GM23248 (cell line): ENCODE data around the gene DOK7. TPM values are rescaled to one million over a fixed set of nuclear protein-coding genes. Genes with fewer than 3 reads are reported as not detected.

Experiments
- DNase-seq: peaks from one replicate; pipeline ENCODE4 v3.0.0-alpha.2; 2015
- H2AFZ ChIP-seq: fragments of 200-600 bp; sonication (generic); 2 replicates; pipeline ENCODE4 v1.6.1; 2016; ENCODE audit warnings: antibody characterized with exemption
- H3F3A ChIP-seq: fragments of 200-600 bp; sonication (generic); 2 replicates; pipeline ENCODE4 v1.6.1; 2016; ENCODE audit warnings: mild to moderate bottlenecking, antibody characterized with exemption, mixed run types; ENCODE audit not compliant: insufficient read depth
- H3K27ac ChIP-seq: fragments of 200-600 bp; sonication (generic); 2 replicates; pipeline ENCODE4 v1.5.1; 2016; ENCODE audit warnings: mild to moderate bottlenecking
- H3K27me3 ChIP-seq: fragments of 200-600 bp; sonication (generic); replicated peaks from 2 replicates; pipeline ENCODE4 v1.6.1; 2016; ENCODE audit warnings: mild to moderate bottlenecking; ENCODE audit not compliant: insufficient read depth
- H3K36me3 ChIP-seq: fragments of 200-600 bp; sonication (generic); 2 replicates; pipeline ENCODE4 v1.6.1; 2016; ENCODE audit warnings: low read depth, mild to moderate bottlenecking
- H3K4me1 ChIP-seq: fragments of 200-600 bp; sonication (generic); 2 replicates; pipeline ENCODE4 v1.6.1; 2016; ENCODE audit warnings: mild to moderate bottlenecking; ENCODE audit not compliant: insufficient read depth
- H3K4me2 ChIP-seq: fragments of 200-600 bp; sonication (generic); one replicate; pipeline ENCODE4 v1.6.1; 2016; ENCODE audit warnings: mild to moderate bottlenecking; ENCODE audit not compliant: unreplicated experiment
- H3K4me3 ChIP-seq: fragments of 200-600 bp; sonication (generic); 2 replicates; pipeline ENCODE4 v1.5.1; 2016; ENCODE audit warnings: mild to moderate bottlenecking
- H3K79me2 ChIP-seq: fragments of 200-600 bp; sonication (generic); 2 replicates; pipeline ENCODE4 v1.6.1; 2016; ENCODE audit warnings: mild to moderate bottlenecking; ENCODE audit not compliant: insufficient read depth
- H3K9ac ChIP-seq: fragments of 200-600 bp; sonication (generic); 2 replicates; pipeline ENCODE4 v1.6.1; 2016; ENCODE audit warnings: mild to moderate bottlenecking
- H3K9me2 ChIP-seq: fragments of 200-600 bp; sonication (generic); 2 replicates; pipeline ENCODE4 v1.6.1; 2016; ENCODE audit warnings: mixed run types, mild to moderate bottlenecking, moderate library complexity; ENCODE audit not compliant: insufficient read depth
- H3K9me3 ChIP-seq: fragments of 200-600 bp; sonication (generic); one replicate; pipeline ENCODE4 v1.6.1; 2017; ENCODE audit warnings: low read depth
- H4K20me1 ChIP-seq: fragments of 200-600 bp; sonication (generic); 2 replicates; pipeline ENCODE4 v1.6.0; 2016; ENCODE audit not compliant: insufficient read depth
- EZH2 ChIP-seq: fragments of 200-600 bp; sonication (generic); IDR thresholded peaks from 2 replicates; pipeline ENCODE4 v1.6.1; 2018; ENCODE audit warnings: antibody characterized with exemption, mild to moderate bottlenecking; ENCODE audit not compliant: insufficient read depth, poor library complexity, severe bottlenecking
- EZH2phosphoT487 ChIP-seq: fragments of 200-600 bp; sonication (generic); IDR thresholded peaks from 2 replicates; pipeline ENCODE4 v1.6.1; 2018; ENCODE audit warnings: antibody characterized with exemption, moderate library complexity, mild to moderate bottlenecking, low read depth; ENCODE audit not compliant: insufficient read depth
- WGBS, 2 experiments: methylation state at CpG; one replicate each; pipeline ENCODE4 v1.1.6; 2015 to 2017; ENCODE audit warnings: low lambda C conversion rate in 2 of 2, low coverage in 1 of 2; ENCODE audit errors: missing lambda C conversion rate in 2 of 2; 5-methylcytosine and 5-hydroxymethylcytosine counted together
- in situ Hi-C: fragments of 300-500 bp; cut with MboI; formaldehyde crosslinking; loops from 2 replicates; pipeline ENCODE4 v1.15.0; 2020
- polyA plus RNA-seq: library from polyadenylated mRNA; unstranded; fragments of >200 nt; fragmentation: Nextera tagmentation; extraction: Ambion mirVana; gene quantifications from 2 replicates; pipeline ENCODE4 v1.2.1, GENCODE V29; 2016
- total RNA-seq: library from RNA; depleted of rRNA; stranded (reverse); fragments of >200 nt; shearing (Covaris generic); gene quantifications from 2 replicates; pipeline ENCODE4 v1.2.3, GENCODE V29; 2014

The DOK7 gene
- total and polyA plus RNA-seq, 2 experiments from 2014 or later, result not detected

DNA sequence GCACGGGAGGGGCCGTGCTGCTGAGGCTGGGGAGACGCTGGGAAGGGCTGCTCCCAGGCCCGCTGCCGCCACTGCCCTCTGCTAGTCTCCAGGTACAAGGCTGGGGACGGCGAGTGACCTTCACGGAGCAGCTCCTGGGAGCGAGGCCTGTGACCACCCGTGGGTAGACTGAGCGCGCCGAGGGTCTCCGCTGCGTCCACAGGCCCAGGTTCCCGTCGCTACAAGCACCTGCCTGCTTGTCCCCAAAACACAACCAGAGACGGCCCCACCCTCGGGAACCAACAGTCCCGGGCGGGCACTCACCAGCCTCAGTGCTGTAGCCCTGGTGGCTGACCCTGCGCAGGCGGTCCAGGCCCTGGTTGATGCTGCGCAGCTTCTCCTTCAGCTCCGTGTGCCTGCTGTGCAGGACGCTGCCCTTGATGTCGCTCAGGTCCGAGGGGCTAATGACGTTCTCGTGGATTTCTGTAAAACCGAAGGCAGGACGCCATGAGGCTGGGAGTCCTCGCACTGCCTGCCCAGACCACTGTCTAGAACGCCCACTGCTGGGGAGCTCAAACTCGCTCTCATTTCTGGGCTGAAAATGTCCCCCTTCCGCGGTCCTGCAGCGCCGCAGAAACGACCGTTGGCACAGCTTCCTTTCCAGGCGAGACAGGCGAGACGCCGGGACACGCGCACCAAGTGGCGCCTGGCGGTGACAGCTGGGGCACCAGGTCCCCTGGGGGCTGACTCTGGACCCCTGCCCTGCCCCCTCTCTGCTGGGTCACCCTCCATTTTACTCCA lies 54.8 kb downstream of the DOK7 start:
- H4K20me1 ChIP-seq, result no peaks in the 10 kb centered on the region
- TF ChIP-seq EZH2phosphoT487 (no peak), EZH2 (no peak)
- no peak overlapping the region for H3K27ac ChIP-seq
- H3K9me2 ChIP-seq, result no peaks in the 10 kb centered on the region
- H2AFZ ChIP-seq, result no peak overlapping the region
- H3K27me3 ChIP-seq, result no peaks in the 10 kb centered on the region
- no peaks in the 10 kb centered on the region; the same call in 1 of the 2 replicates for H3K36me3 ChIP-seq
- no peak overlapping the region for H3K4me2 ChIP-seq
- no peak overlapping the region for H3K4me3 ChIP-seq
- DNase-seq, result no peak
- no peaks in the 10 kb centered on the region for H3K79me2 ChIP-seq
- in situ Hi-C loops, result no loop called here
- H3K9ac ChIP-seq, result no peak overlapping the region
- H3F3A ChIP-seq, result no peaks in the 10 kb centered on the region
- no peaks in the 10 kb centered on the region for H3K9me3 ChIP-seq
- WGBS, 2 experiments, result 92 to 94% methylated on average over 36 to 48 of the region's 49 CpGs
- no peaks in the 10 kb centered on the region for H3K4me1 ChIP-seq

DNA sequence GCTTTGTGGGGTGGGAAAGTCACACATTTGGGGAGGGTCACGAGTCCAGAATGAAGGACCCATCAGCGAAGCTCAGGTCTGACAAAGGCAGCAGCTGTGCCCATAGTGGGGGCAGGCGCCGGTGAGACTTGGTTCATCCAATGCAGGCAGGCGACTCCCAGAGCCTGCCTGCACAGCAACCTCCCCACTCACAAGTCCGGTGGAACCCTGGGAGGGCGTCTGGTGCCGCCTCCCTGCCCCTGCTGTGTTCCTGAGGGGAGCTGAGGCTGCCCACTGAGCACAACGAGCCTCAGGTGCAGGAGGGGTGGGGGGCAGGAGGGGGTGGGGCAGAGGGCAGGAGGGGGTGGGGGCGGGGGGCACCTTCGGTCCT lies 55.4 kb downstream of the DOK7 start:
- Histone ChIP-seq H4K20me1 (no peaks in the 10 kb centered on the region), H3K27me3 (no peaks in the 10 kb centered on the region), H3K9me3 (no peaks in the 10 kb centered on the region), H3K9me2 (no peaks in the 10 kb centered on the region), H3F3A (no peaks in the 10 kb centered on the region), H3K36me3 (no peaks in the 10 kb centered on the region; the same call in 1 of the 2 replicates), H3K4me3 (no peak overlapping the region), H3K4me2 (no peak overlapping the region), H3K79me2 (no peaks in the 10 kb centered on the region), H2AFZ (no peak overlapping the region), H3K4me1 (no peaks in the 10 kb centered on the region), H3K27ac (no peak overlapping the region), H3K9ac (no peak overlapping the region)
- TF ChIP-seq EZH2 (no peak), EZH2phosphoT487 (no peak)
- no peak for DNase-seq
- in situ Hi-C loops, result no loop called here
- 79 to 84% methylated on average over 8 to 11 of the region's 11 CpGs for WGBS, 2 experiments

DNA sequence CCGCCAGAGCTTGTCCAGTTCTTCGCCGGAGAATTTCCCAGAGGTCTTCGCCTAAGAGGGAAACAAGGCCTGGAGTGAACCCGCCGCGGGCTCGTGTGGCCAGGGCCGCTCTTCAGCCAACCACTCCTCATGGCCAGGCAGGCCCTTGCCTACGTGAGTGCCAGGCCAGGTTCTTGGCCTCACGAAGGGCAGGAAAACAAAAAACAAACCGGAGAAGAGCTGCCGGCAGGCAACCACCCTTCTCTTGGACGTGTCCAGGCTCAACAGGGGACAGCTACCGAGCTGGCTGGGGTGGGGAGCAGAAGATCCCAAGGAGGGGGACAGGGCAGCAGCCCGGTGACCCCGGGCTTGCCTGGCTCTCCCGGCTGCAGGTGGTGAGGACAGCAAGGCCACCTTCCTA lies 55.8 kb downstream of the DOK7 start:
- Histone ChIP-seq H3K79me2 (no peaks in the 10 kb centered on the region), H3K4me1 (no peaks in the 10 kb centered on the region), H3K9me2 (no peaks in the 10 kb centered on the region), H3K27me3 (no peaks in the 10 kb centered on the region), H3K4me3 (no peak overlapping the region), H2AFZ (no peak overlapping the region), H3F3A (no peaks in the 10 kb centered on the region), H3K9ac (no peak overlapping the region), H3K4me2 (no peak overlapping the region), H3K27ac (no peak overlapping the region), H3K9me3 (no peaks in the 10 kb centered on the region), H4K20me1 (no peaks in the 10 kb centered on the region), H3K36me3 (no peaks in the 10 kb centered on the region)
- TF ChIP-seq EZH2 (no peak), EZH2phosphoT487 (no peak)
- in situ Hi-C loops, result no loop called here
- 94 to 97% methylated on average over 17 of the region's 18 CpGs for WGBS, 2 experiments
- DNase-seq, result no peak

DNA sequence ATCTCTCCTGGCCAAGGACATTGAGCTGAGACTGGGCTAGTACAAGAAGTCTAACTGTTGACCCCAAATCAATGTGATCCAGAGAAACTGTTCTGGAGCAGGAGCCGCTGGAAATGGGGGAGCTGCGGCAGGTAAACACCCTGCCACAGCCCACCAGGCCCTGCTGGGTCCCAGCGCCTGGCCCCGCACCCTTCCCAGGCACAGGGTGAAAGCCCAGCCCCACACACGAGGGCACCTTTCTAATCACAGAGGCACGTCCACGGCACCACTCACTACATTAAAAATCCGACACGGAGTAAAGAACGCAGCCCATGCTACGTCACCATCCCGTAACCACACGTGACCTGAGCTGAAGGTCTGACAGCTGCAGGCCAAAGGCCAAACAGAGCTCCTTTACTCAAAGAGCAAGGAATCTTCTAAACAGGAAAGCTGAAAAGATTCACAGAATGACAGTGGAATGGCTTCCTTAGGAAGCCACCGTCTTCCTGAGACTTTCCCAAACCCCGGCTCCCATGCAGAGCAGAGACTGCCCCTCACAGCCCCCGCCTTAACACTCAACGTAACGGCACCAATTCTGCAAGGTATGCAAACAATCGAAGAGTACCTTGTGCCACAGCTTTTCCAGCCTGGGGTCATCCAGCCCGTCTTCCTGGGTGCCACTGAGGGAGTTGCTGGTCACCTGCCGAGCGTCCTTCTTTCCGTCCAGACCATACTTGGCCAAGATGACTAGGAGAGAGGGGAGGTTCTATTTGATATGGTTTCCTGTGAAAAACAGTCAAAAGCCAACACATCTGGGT lies 56.6 kb downstream of the DOK7 start:
- Histone ChIP-seq H3K4me2 (no peak overlapping the region), H3F3A (no peaks in the 10 kb centered on the region), H3K9ac (no peak overlapping the region), H3K36me3 (no peaks in the 10 kb centered on the region), H3K4me3 (no peak overlapping the region), H3K4me1 (no peaks in the 10 kb centered on the region), H3K79me2 (no peaks in the 10 kb centered on the region), H3K9me3 (no peaks in the 10 kb centered on the region), H3K27ac (no peak overlapping the region), H3K9me2 (no peaks in the 10 kb centered on the region), H2AFZ (no peak overlapping the region), H4K20me1 (no peaks in the 10 kb centered on the region), H3K27me3 (no peaks in the 10 kb centered on the region)
- in situ Hi-C loops, result no loop called here
- DNase-seq, result no peak
- TF ChIP-seq EZH2 (no peak), EZH2phosphoT487 (no peak)
- 88 to 89% methylated on average over 23 of the region's 23 CpGs for WGBS, 2 experiments
